Erythroblast (primary cell): ENCODE data around the gene MYNN.

Experiments used
- GATA1 ChIP-seq: IDR thresholded peaks from 2 replicates; pipeline ENCODE4 v1.6.1; 2011; ENCODE audit warnings: low read depth, mild to moderate bottlenecking, control low read depth, low read length, moderate library complexity
- POLR2A ChIP-seq: IDR thresholded peaks from 2 replicates; pipeline ENCODE4 v1.6.1; 2011; ENCODE audit warnings: mild to moderate bottlenecking, low read length

GRCh38 chr3:169835533-169835932 lies 62.3 kb downstream of the MYNN start:
- TF ChIP-seq POLR2A (no peak), GATA1 (no peak)
